ES-I3 (cell line): ENCODE data around the gene ZBED3.
"Not testable (repeated sequence)": the region's sequence is repeated elsewhere in the genome, so short reads cannot be mapped to it uniquely, and the experiment has no call there.

ENCODE experiments used
- H3K36me3 ChIP-seq: 2 replicates; pipeline ENCODE4 v1.6.1; 2013; ENCODE audit warnings: mild to moderate bottlenecking, low read length, control low read depth, moderate library complexity; ENCODE audit not compliant: insufficient read depth
- H3K4me1 ChIP-seq: 2 replicates; pipeline ENCODE4 v1.6.1; 2013; ENCODE audit warnings: mild to moderate bottlenecking, control low read depth, low read length; ENCODE audit not compliant: insufficient read depth
- H3K9ac ChIP-seq: 2 replicates; pipeline ENCODE4 v1.6.1; 2013; ENCODE audit warnings: low read depth, mild to moderate bottlenecking, low read length, moderate library complexity
- H3K9me3 ChIP-seq: 2 replicates; pipeline ENCODE4 v1.6.1; 2013; ENCODE audit warnings: mild to moderate bottlenecking, low read length, moderate library complexity; ENCODE audit not compliant: control insufficient read depth, insufficient read depth

The ZBED3 gene

GRCh38 chr5:77095189-77095588 is 8.1 kb upstream of the ZBED3 start:
- H3K9ac ChIP-seq: no peak overlapping the region
- no peaks in the 10 kb centered on the region for H3K4me1 ChIP-seq
- no peaks in the 10 kb centered on the region for H3K9me3 ChIP-seq
- peaks cover 3% of the 10 kb centered on the region; the same call in 1 of the 2 replicates for H3K36me3 ChIP-seq

DNA sequence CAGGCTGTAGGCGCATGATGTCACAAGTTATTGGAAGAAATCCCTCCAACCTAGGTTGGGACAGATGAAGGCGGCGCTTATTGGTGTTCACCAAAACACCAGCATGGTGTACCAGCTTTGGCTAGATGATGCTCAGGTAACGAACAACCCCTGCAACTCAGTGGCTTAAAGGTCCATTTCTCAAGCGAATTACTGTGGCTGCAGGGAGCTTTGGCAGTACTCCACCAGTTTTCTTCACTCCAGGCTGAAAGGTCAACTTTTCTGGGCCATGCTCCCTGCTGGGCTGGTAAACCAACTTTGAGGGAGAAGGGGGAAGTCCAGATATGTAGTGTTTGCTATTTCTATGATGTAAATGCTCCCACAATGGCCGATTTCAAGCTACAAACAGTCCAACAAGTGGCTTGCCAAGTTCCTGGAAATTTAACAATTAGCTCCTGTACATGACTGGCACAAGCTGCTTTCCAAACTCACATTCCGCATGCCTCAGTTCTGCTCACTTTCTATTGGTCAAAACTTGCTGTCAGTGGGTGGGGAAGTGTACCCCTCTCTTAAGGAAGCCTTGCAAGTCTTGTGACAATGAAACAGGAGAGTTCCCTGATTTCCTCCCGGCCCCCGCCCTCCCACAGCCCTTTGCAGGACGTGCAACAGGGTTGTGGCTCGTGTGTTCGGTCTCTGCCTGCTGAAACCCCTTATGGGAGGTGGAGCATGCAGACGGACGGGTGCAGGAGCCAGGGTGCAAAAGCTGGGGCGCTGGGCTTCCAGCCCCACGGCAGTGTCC is 588 bp upstream of the ZBED3 start:
- Histone ChIP-seq H3K4me1 (peaks cover 5% of the 10 kb centered on the region), H3K36me3 (no peaks in the 10 kb centered on the region), H3K9me3 (peaks cover 2% of the 10 kb centered on the region; the same call in 1 of the 2 replicates), H3K9ac (peak overlapping the region; percentile 97)

- peaks cover 5% of the 10 kb centered on the region for H3K4me1 ChIP-seq
- peak overlapping the region; percentile 97 for H3K9ac ChIP-seq
- no peaks in the 10 kb centered on the region for H3K36me3 ChIP-seq
- peaks cover 2% of the 10 kb centered on the region; the same call in 1 of the 2 replicates for H3K9me3 ChIP-seq
These were observed 757 bp downstream of the ZBED3 start for GRCh38 chr5:77086368-77086688.

GRCh38 chr5:77083088-77083487 is 4.0 kb downstream of the ZBED3 start:
- Histone ChIP-seq H3K9me3 (no peaks in the 10 kb centered on the region), H3K36me3 (no peaks in the 10 kb centered on the region), H3K4me1 (peaks cover 5% of the 10 kb centered on the region), H3K9ac (no peak overlapping the region)

- H3K9me3 ChIP-seq: no peaks in the 10 kb centered on the region
- no peak overlapping the region for H3K9ac ChIP-seq
- no peaks in the 10 kb centered on the region for H3K36me3 ChIP-seq
- peaks cover 5% of the 10 kb centered on the region; the same call in 1 of the 2 replicates for H3K4me1 ChIP-seq
These were observed 4.8 kb downstream of the ZBED3 start for GRCh38 chr5:77082280-77082679.

DNA sequence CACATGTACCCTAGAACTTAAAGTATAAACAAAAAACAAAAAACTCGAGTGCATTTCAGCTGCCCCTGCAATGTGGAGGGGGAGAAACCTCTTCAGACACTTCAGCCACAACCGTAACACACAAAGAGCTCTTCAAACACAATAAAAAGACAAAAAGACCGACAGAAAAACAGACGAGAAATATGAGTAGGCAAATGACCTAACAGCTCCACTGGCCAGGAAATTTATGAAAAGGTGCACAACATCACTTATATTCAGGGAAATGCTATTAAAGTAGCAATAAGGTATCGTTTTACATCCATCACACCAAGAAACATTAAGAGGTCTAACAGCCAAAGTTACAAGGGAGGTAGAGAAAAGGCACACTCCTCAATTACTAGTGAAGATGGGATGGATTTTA is 6.2 kb downstream of the ZBED3 start:
- Histone ChIP-seq H3K36me3 (no peaks in the 10 kb centered on the region), H3K9ac (no peak overlapping the region), H3K9me3 (no peaks in the 10 kb centered on the region), H3K4me1 (peaks cover 4% of the 10 kb centered on the region; the same call in 1 of the 2 replicates)

DNA sequence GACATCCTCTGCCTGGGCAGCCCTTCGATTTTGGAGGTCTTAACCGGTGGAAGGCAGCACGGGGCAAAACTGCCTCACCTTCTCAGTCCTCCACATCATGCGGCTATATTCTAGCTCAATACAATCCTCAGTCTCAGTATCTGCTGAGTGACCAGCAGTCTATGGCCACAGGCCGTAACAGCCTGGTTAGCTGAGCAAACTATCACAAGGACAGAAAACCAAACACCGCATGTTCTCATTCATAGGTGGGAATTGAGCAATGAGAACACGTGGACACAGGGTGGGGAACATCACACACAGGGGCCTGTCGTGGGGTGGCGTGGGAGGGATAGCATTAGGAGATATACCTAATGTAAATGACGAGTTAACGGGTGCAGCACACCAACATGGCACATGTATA is 6.6 kb downstream of the ZBED3 start:
- not testable (repeated sequence) for H3K9ac ChIP-seq, H3K36me3 ChIP-seq, H3K9me3 ChIP-seq, H3K4me1 ChIP-seq

DNA sequence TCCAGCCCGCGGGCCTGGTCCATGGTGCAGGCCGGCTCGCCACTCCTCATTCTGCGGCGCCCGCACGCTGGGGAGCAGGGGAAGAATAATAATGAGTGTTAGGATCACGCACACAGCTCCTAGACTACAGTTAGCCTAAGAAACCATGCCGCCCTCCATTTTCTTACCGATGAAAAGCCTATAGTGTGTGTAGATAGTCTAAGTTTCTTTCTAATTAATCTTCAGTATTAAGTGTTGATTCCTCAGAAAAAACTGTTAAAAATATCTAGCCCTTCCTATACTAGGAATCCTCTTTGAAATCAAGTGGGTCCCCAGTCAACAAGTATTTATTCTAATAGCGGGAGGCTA is 9.3 kb downstream of the ZBED3 start:
- Histone ChIP-seq H3K9me3 (no peaks in the 10 kb centered on the region), H3K4me1 (no peaks in the 10 kb centered on the region), H3K36me3 (no peaks in the 10 kb centered on the region), H3K9ac (peak overlapping the region; percentile 60)

- H3K36me3 ChIP-seq: no peaks in the 10 kb centered on the region
- no peaks in the 10 kb centered on the region for H3K4me1 ChIP-seq
- H3K9me3 ChIP-seq: no peaks in the 10 kb centered on the region
- peak overlapping the region; percentile 60 for H3K9ac ChIP-seq
These were observed 9.9 kb downstream of the ZBED3 start for GRCh38 chr5:77076961-77077828.

DNA sequence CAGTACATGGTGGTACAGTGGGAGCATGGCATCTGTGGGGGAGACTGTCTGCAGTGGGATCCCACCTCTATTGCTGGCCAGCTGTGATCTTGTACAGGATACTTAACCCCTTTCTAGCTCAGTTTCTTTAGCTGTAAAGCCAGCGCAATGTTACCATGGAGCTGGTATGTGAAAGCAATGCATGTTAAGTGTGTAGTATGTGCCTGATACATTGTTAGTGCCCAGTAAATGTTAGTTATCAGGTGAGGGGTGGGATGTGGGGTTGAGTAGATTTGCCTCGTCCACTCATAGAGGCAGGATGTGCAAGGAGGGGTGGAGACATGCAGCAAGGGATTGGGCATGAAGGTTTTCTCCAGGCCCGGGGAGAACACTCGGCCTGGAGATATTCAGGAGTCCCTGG is 12.3 kb downstream of the ZBED3 start:
- H3K4me1 ChIP-seq: no peaks in the 10 kb centered on the region
- H3K36me3 ChIP-seq: no peaks in the 10 kb centered on the region
- no peaks in the 10 kb centered on the region for H3K9me3 ChIP-seq
- no peak overlapping the region for H3K9ac ChIP-seq

DNA sequence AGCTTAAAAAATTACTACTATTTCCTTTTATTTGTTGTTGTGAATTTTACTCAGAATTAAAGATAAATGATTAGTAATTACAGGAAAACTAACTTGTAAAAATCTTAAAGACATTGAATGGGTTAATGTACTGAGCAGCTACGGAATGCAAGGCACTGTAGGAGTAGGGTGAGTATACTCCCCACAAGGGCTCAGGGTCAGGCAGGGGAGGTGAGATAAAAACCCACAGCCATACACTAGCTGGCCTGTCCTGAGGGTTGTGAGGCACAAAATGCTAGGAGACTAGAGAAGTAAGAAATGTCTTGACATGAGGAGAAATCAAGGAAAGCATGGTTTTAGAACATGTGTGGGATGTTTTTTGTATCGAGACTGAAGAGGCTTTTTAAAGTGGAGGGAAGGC is 13.4 kb downstream of the ZBED3 start:
- Histone ChIP-seq H3K9ac (no peak overlapping the region), H3K9me3 (no peaks in the 10 kb centered on the region), H3K36me3 (no peaks in the 10 kb centered on the region), H3K4me1 (no peaks in the 10 kb centered on the region)

GRCh38 chr5:77066823-77067442 is 20.2 kb downstream of the ZBED3 start:
- Histone ChIP-seq H3K9ac (no peak overlapping the region), H3K36me3 (0 out of 2 replicates have a peak, but pooled peaks cover 4% of the 10 kb centered on the region), H3K4me1 (no peaks in the 10 kb centered on the region), H3K9me3 (no peaks in the 10 kb centered on the region)

- peaks cover 7% of the 10 kb centered on the region; the same call in 1 of the 2 replicates for H3K36me3 ChIP-seq
- H3K9ac ChIP-seq: no peak overlapping the region
- no peaks in the 10 kb centered on the region for H3K4me1 ChIP-seq
- H3K9me3 ChIP-seq: no peaks in the 10 kb centered on the region
These were observed 20.9 kb downstream of the ZBED3 start for GRCh38 chr5:77066184-77066583.

GRCh38 chr5:77065256-77065655 is 21.8 kb downstream of the ZBED3 start:
- H3K9ac ChIP-seq: no peak overlapping the region
- H3K9me3 ChIP-seq: no peaks in the 10 kb centered on the region; the same call in 1 of the 2 replicates
- no peaks in the 10 kb centered on the region for H3K4me1 ChIP-seq
- peaks cover 7% of the 10 kb centered on the region; the same call in 1 of the 2 replicates for H3K36me3 ChIP-seq
